Natural killer cell (primary cell): ENCODE results near the gene DPP9. TPM values are rescaled to one million over a fixed set of nuclear protein-coding genes. Genes with fewer than 3 reads are reported as not detected.

Experiments
- ATAC-seq, 3 donors: fragments of 150-1000 bp in 2 of 3; fragments of 200-7000 bp in 1 of 3; cut with Tn5 transposase; 1 replicate in 1 of 3; 2 replicates in 2 of 3; pipeline ENCODE4 v1.10.0; 2021; ENCODE audit warnings: mild to moderate bottlenecking in 2 of 3, moderate library complexity in 2 of 3
- DNase-seq, 2 donors: peaks; one replicate each; pipeline versions ENCODE4 v3.0.0 to v3.0.0-alpha.2; 2013 to 2021; ENCODE audit warnings: mixed read lengths in 1 of 2
- H3K27ac ChIP-seq: one replicate; pipeline ENCODE4 v1.5.1; 2013; ENCODE audit warnings: mild to moderate bottlenecking, low read length
- H3K27me3 ChIP-seq: one replicate; pipeline ENCODE4 v1.6.1; 2013; ENCODE audit warnings: low read length; ENCODE audit not compliant: control insufficient read depth, insufficient read depth
- H3K36me3 ChIP-seq: one replicate; pipeline ENCODE4 v1.6.1; 2013; ENCODE audit warnings: low read length; ENCODE audit not compliant: control insufficient read depth, insufficient read depth
- H3K4me1 ChIP-seq: one replicate; pipeline ENCODE4 v1.6.1; 2013; ENCODE audit warnings: low read length; ENCODE audit not compliant: control insufficient read depth, insufficient read depth
- H3K4me3 ChIP-seq: one replicate; pipeline ENCODE4 v1.5.1; 2013; ENCODE audit warnings: low read length
- H3K9me3 ChIP-seq: one replicate; pipeline ENCODE4 v1.6.1; 2013; ENCODE audit warnings: low read length; ENCODE audit not compliant: control insufficient read depth, insufficient read depth
- H3K27ac Mint-ChIP-seq, 2 donors: one replicate each; pipeline ENCODE4 v1.8.0; 2022; ENCODE audit warnings: mild to moderate bottlenecking in 2 of 2, mixed read lengths in 2 of 2, moderate library complexity in 1 of 2
- H3K27me3 Mint-ChIP-seq, 2 donors: one replicate each; pipeline ENCODE4 v1.8.0; 2022; ENCODE audit warnings: low read depth in 2 of 2, mixed read lengths in 2 of 2
- H3K36me3 Mint-ChIP-seq: one replicate; pipeline ENCODE4 v1.8.0; 2022; ENCODE audit warnings: mixed read lengths
- H3K4me1 Mint-ChIP-seq, 2 donors: one replicate each; pipeline ENCODE4 v1.8.0; 2022; ENCODE audit warnings: mixed read lengths in 2 of 2
- H3K4me3 Mint-ChIP-seq: one replicate; pipeline ENCODE4 v1.8.0; 2022; ENCODE audit warnings: mild to moderate bottlenecking, moderate library complexity, mixed read lengths
- H3K9me3 Mint-ChIP-seq, 2 donors: one replicate each; pipeline ENCODE4 v1.8.0; 2022; ENCODE audit warnings: mixed read lengths in 2 of 2
- CTCF ChIP-seq: fragments of 200-600 bp; IDR thresholded peaks from one replicate; pipeline ENCODE4 v1.8.0; 2022; ENCODE audit warnings: antibody characterized with exemption
- WGBS: methylation state at CpG from one replicate; pipeline ENCODE4 v1.1.7; 2013; ENCODE audit warnings: missing lambda C conversion rate; ENCODE audit not compliant: insufficient coverage; 5-methylcytosine and 5-hydroxymethylcytosine counted together
- intact Hi-C: fragments of 100-400 bp; cut with micrococcal nuclease; formaldehyde crosslinking; loops from one replicate; pipeline ENCODE4 v1.14.2; 2022
- total RNA-seq, 4 donors: library from RNA; stranded (reverse); fragments of 120-200 nt in 1 of 4; gene quantifications; one replicate each; pipeline versions ENCODE4 v1.2.3 to v1.2.4, GENCODE V29; 2013 to 2022

Gene DPP9
- total RNA-seq, 3 donors from 2014 or later (not counting 1 experiment from before 2014, with no cell fraction given) = 133 to 183 (median 165) TPM

DNA sequence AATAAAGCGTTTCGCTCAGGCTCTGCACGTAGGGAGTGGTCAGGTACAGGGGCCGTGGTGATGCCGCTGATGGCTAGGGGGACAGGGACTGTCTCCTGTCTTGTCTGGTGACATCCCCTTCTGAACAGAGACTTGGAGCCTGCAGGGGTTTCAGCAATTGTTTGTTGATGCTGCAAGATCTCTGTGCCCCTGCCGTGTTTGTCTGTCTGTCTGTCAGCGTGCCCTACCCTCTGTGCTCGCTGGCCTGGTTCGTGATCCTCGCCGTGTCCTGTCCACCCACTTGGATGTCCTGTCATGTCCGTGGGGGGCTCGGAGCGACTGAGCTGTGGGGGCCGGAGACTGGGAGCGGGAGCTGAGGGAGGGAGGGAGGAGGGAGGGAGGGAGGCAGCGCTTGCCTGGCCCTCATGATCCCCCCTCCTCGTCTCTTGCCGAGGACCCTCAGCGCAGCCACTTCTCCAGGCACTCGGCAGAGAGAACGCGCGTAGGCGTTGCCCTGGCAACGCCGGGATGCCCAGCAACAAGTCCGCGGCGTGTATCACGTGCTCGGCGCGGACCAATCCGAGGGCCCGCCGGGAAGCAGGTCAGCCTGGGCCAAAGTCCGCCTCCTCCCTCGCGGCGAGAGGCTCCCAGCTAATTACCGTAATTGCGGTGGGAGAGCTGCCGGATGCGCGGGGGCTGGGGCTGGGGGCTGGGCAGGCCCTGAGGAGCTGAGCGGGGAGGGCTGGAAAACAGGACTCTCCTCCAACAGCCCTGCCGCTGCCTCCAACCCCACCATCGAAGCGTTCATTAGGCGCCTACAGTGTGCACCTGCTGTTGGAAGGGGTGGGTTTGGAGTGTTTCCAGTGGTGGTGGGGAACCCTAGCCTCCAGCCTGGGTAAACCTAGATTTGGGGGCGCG, 36.0 kb upstream of the DPP9 start:
- Mint-ChIP-seq H3K27ac (peak overlapping the region; percentile 56 to 80), H3K4me3 (peak overlapping the region; percentile 45), H3K4me1 (peaks cover 0 to 4% of the 10 kb centered on the region in 2 donors)

GRCh38 chr19:4758659-4759058, 35.0 kb upstream of the DPP9 start:
- Mint-ChIP-seq H3K9me3 (no peaks in the 10 kb centered on the region), H3K4me3 (peak overlapping the region; percentile 45), H3K27me3 (peaks cover 8 to 11% of the 10 kb centered on the region in 2 donors), H3K4me1 (peaks cover 0 to 4% of the 10 kb centered on the region in 2 donors), H3K27ac (peak overlapping the region; percentile 56 to 80), H3K36me3 (no peaks in the 10 kb centered on the region)
- no peak overlapping the region for H3K27ac ChIP-seq
- peaks cover 15% of the 10 kb centered on the region for H3K4me1 ChIP-seq
- DNase-seq (no peak), ATAC-seq (no peak)
- no peaks in the 10 kb centered on the region for H3K36me3 ChIP-seq
- WGBS = 81% methylated on average over 3 of the region's 5 CpGs
- no peaks in the 10 kb centered on the region for H3K9me3 ChIP-seq
- H3K4me3 ChIP-seq = no peak overlapping the region
- TF ChIP-seq CTCF = no peak
- H3K27me3 ChIP-seq = peaks cover 3% of the 10 kb centered on the region
- intact Hi-C loops = no loop called here

More for the DNA sequence above, 36.0 kb upstream of the DPP9 start:
- peaks cover 15% of the 10 kb centered on the region for H3K4me1 ChIP-seq
- intact Hi-C loops = no loop called here
- ATAC-seq (peak; percentile 82 to 95 (median 92)), DNase-seq (peak; percentile 76 to 77)
- Mint-ChIP-seq H3K36me3 (no peaks in the 10 kb centered on the region), H3K27me3 (peaks cover 11% of the 10 kb centered on the region in 2 donors), H3K9me3 (no peaks in the 10 kb centered on the region)
- no peak for TF ChIP-seq CTCF
- peak overlapping the region; percentile 15 for H3K27ac ChIP-seq
- H3K9me3 ChIP-seq = no peaks in the 10 kb centered on the region
- WGBS = 5% methylated on average over 51 of the region's 53 CpGs
- peaks cover 5% of the 10 kb centered on the region for H3K27me3 ChIP-seq
- peak overlapping the region; percentile 23 for H3K4me3 ChIP-seq
- H3K36me3 ChIP-seq = no peaks in the 10 kb centered on the region

DNA sequence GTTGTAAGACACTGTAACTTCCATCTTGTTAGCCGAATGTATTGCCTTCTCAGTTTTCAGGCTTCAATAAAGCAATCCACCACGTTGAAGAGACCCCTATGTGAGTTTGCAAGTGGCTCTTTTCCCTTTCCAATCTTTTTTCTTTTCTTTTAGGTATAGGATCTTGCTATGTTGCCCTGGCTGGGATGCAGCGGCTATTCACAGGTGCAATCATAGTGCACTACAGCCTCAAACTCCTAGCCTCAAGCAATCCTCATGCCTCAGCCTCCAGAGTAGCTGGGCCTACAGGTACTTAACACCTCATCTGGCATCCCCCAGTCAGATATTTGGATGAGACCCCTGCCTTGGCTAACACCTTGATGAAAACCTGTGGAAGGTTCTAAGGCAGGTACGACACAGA, 34.4 kb upstream of the DPP9 start:
- no peak for TF ChIP-seq CTCF
- H3K36me3 ChIP-seq = no peaks in the 10 kb centered on the region
- H3K27me3 ChIP-seq = peaks cover 2% of the 10 kb centered on the region
- H3K27ac ChIP-seq = no peak overlapping the region
- Mint-ChIP-seq H3K4me1 (peaks cover 0 to 4% of the 10 kb centered on the region in 2 donors), H3K27ac (peak overlapping the region in 1 of 2 donors; percentile 45), H3K36me3 (no peaks in the 10 kb centered on the region), H3K9me3 (no peaks in the 10 kb centered on the region), H3K27me3 (peaks cover 6 to 9% of the 10 kb centered on the region in 2 donors), H3K4me3 (no peak overlapping the region)
- ATAC-seq (no peak), DNase-seq (no peak)
- intact Hi-C loops = no loop called here
- peaks cover 15% of the 10 kb centered on the region for H3K4me1 ChIP-seq
- no peak overlapping the region for H3K4me3 ChIP-seq
- no peaks in the 10 kb centered on the region for H3K9me3 ChIP-seq
- WGBS = 88% methylated on average over 4 of the region's 4 CpGs
